Panc1 (cell line): ENCODE measurements around the gene PLCH1. TPM values are rescaled to one million over a fixed set of nuclear protein-coding genes. Genes with fewer than 3 reads are reported as not detected.

Experiments
- ATAC-seq: fragments of 200-7000 bp; cut with Tn5 transposase; 2 replicates; pipeline ENCODE4 v1.9.1; 2020; ENCODE audit warnings: mild to moderate bottlenecking, moderate library complexity
- BruUV-seq: library from RNA; stranded (reverse); fragments of 400-500 nt; replicated peaks from 2 replicates; lab custom pipeline; 2021; lab: Mats Ljungman, UMichigan
- CTCF ChIA-PET: fragments of 300-600 bp; sonication (Branson Sonifier 250); formaldehyde crosslinking; loops from one replicate; lab custom pipeline; 2022; ENCODE audit warnings: antibody characterized with exemption; lab: Charles Lee
- POLR2A ChIA-PET: fragments of 300-600 bp; sonication (Branson Sonifier 250); formaldehyde crosslinking; loops from one replicate; lab custom pipeline; 2022; ENCODE audit warnings: antibody characterized with exemption; lab: Charles Lee
- DNase-seq: peaks from one replicate; pipeline ENCODE4 v3.0.0-alpha.2; 2010; ENCODE audit warnings: low read depth, low spot score
- H3K27ac ChIP-seq: 2 replicates; pipeline ENCODE4 v1.5.1; 2011; ENCODE audit warnings: mild to moderate bottlenecking, low read length, inconsistent platforms
- H3K27me3 ChIP-seq: fragments of 200-500 bp; sonication (Bioruptor generic); 2 replicates; pipeline ENCODE4 v1.6.0; 2014; ENCODE audit warnings: low read length, inconsistent platforms; ENCODE audit not compliant: control insufficient read depth, insufficient read depth
- H3K36me3 ChIP-seq: fragments of 200-500 bp; sonication (Bioruptor generic); 2 replicates; pipeline ENCODE4 v1.5.1; 2014; ENCODE audit warnings: inconsistent platforms, mild to moderate bottlenecking, low read length, moderate library complexity; ENCODE audit not compliant: control insufficient read depth, insufficient read depth
- H3K4me1 ChIP-seq: 2 replicates; pipeline ENCODE4 v1.5.1; 2011; ENCODE audit warnings: inconsistent platforms, mild to moderate bottlenecking, low read length, moderate library complexity; ENCODE audit not compliant: control insufficient read depth, insufficient read depth
- H3K4me3 ChIP-seq, 2 experiments: 2 replicates each; pipeline ENCODE4 v1.5.1; 2011 to 2012; ENCODE audit warnings: low read depth in 2 of 2, low read length in 2 of 2, mild to moderate bottlenecking in 2 of 2, inconsistent platforms in 1 of 2, moderate library complexity in 1 of 2
- H3K9me3 ChIP-seq: fragments of 200-500 bp; sonication (Bioruptor generic); 2 replicates; pipeline ENCODE4 v1.5.1; 2014; ENCODE audit warnings: low read depth, mild to moderate bottlenecking, inconsistent platforms, low read length, moderate library complexity; ENCODE audit not compliant: control insufficient read depth, insufficient read depth
- CTCF ChIP-seq: fragments of 450-650 bp; IDR thresholded peaks from 2 replicates; pipeline ENCODE4 v1.5.1; 2017; ENCODE audit warnings: mild to moderate bottlenecking
- POLR2AphosphoS5 ChIP-seq: IDR thresholded peaks from 2 replicates; pipeline ENCODE4 v1.6.1; 2012; ENCODE audit warnings: mild to moderate bottlenecking, low read depth, low read length, moderate library complexity
- REST ChIP-seq, 2 experiments: IDR thresholded peaks; 2 replicates each; pipeline ENCODE4 v1.6.1; 2011 to 2012; ENCODE audit warnings: low read depth in 2 of 2, control low read depth in 1 of 2, low read length in 1 of 2, mild to moderate bottlenecking in 1 of 2, moderate library complexity in 1 of 2; ENCODE audit not compliant: insufficient read depth in 1 of 2
- SIN3A ChIP-seq: IDR thresholded peaks from 2 replicates; pipeline ENCODE4 v1.6.1; 2012; ENCODE audit warnings: low read depth, mild to moderate bottlenecking, low read length, moderate library complexity, borderline replicate concordance; ENCODE audit not compliant: insufficient read depth
- TCF7L2 ChIP-seq: IDR thresholded peaks from 2 replicates; pipeline ENCODE4 v1.6.1; 2011; ENCODE audit warnings: mild to moderate bottlenecking, low read depth, low read length, inconsistent platforms
- in situ Hi-C: cut with HindIII; loops from 2 replicates; pipeline ENCODE4 v1.10.0; 2016; ENCODE audit warnings: low sequenced_read_pairs, low pct_unique_long_range_greater_than_20kb
- intact Hi-C: fragments of 100-400 bp; cut with micrococcal nuclease; formaldehyde crosslinking; loops from one replicate; pipeline ENCODE4 v1.10.0; 2022; ENCODE audit not compliant: unreplicated experiment
- total RNA-seq: library from RNA; stranded (reverse); gene quantifications from one replicate; pipeline ENCODE4 v1.2.1, GENCODE V29; 2021; ENCODE audit not compliant: unreplicated experiment

The PLCH1 gene
- total RNA-seq, 1 experiment from 2014 or later: 0.03 TPM

- ATAC-seq: no peak
- no TSS peak for BruUV-seq
- DNase-seq: no peak
- ChIA-PET POLR2A (no interaction called here), CTCF (no interaction called here)
- intact Hi-C loops (no loop called here), in situ Hi-C loops (no loop called here)
- Histone ChIP-seq H3K4me3 (no peak overlapping the region), H3K4me1 (0 out of 2 replicates have a peak, but pooled peaks cover 7% of the 10 kb centered on the region), H3K36me3 (peaks cover 3% of the 10 kb centered on the region; the same call in 1 of the 2 replicates), H3K9me3 (no peaks in the 10 kb centered on the region), H3K27me3 (peaks cover 20% of the 10 kb centered on the region), H3K27ac (no peak overlapping the region)
- TF ChIP-seq REST (IDR thresholded peaks at IDR 0.05; ENCODE audit: insufficient read depth in 1 of 2, low read depth in 2 of 2, low read length in 1 of 2): no peak
- TF ChIP-seq SIN3A: no peak
- no peak for TF ChIP-seq TCF7L2
- TF ChIP-seq CTCF: no peak
- no peak for TF ChIP-seq POLR2AphosphoS5
Measured at GRCh38 chr3:155748611-155749365, 3.9 kb upstream of the PLCH1 start.

- in situ Hi-C loops (no loop called here), intact Hi-C loops (no loop called here)
- H3K4me1 ChIP-seq: 0 out of 2 replicates have a peak, but pooled peaks cover 8% of the 10 kb centered on the region
- H3K27me3 ChIP-seq: peaks cover 24% of the 10 kb centered on the region
- no peak for DNase-seq
- CTCF ChIA-PET: no interaction called here
- POLR2A ChIA-PET: no interaction called here
- TF ChIP-seq REST (IDR thresholded peaks at IDR 0.05; ENCODE audit: insufficient read depth in 1 of 2, low read depth in 2 of 2, low read length in 1 of 2) (no peak), POLR2AphosphoS5 (no peak), TCF7L2 (no peak), SIN3A (no peak), CTCF (no peak)
- peaks cover 3% of the 10 kb centered on the region; the same call in 1 of the 2 replicates for H3K36me3 ChIP-seq
- no peak for ATAC-seq
- no peak overlapping the region for H3K4me3 ChIP-seq
- no peak overlapping the region for H3K27ac ChIP-seq
- BruUV-seq: no TSS peak
- H3K9me3 ChIP-seq: no peaks in the 10 kb centered on the region
Measured at GRCh38 chr3:155747946-155748290, 3.0 kb upstream of the PLCH1 start.
